Activated CD8-positive, alpha-beta T cell treated with anti-CD3 and anti-CD28 coated beads, Interleukin-2, amount 10 ng/mL, durations not matched to agents 7 days and 5 days (primary cell): ENCODE data around the gene CDH11. TPM values are rescaled to one million over a fixed set of nuclear protein-coding genes. Genes with fewer than 3 reads are reported as not detected.

Source experiments
- ATAC-seq: fragments of 150-1000 bp; cut with Tn5 transposase; one replicate; pipeline ENCODE4 v1.10.0; 2021; ENCODE audit warnings: moderate library complexity
- CTCF ChIA-PET: fragments of 350-600 bp; sonication (Branson Sonifier 250); formaldehyde crosslinking; loops from one replicate; lab custom pipeline; 2021; ENCODE audit warnings: antibody characterized with exemption; lab: Charles Lee
- POLR2A ChIA-PET: fragments of 350-600 bp; sonication (Branson Sonifier 250); formaldehyde crosslinking; loops from one replicate; lab custom pipeline; 2021; ENCODE audit warnings: antibody characterized with exemption; lab: Charles Lee
- DNase-seq: peaks from one replicate; pipeline ENCODE4 v3.0.0-alpha.2; 2020
- H3K27ac Mint-ChIP-seq: one replicate; pipeline ENCODE4 v1.8.0; 2021; ENCODE audit warnings: mild to moderate bottlenecking, mixed read lengths
- H3K27me3 Mint-ChIP-seq: one replicate; pipeline ENCODE4 v1.8.0; 2021; ENCODE audit warnings: low read depth, mixed read lengths
- H3K36me3 Mint-ChIP-seq: one replicate; pipeline ENCODE4 v1.8.0; 2021; ENCODE audit warnings: low read depth, mixed read lengths
- H3K4me1 Mint-ChIP-seq: one replicate; pipeline ENCODE4 v1.8.0; 2021; ENCODE audit warnings: low read depth, mixed read lengths
- H3K4me3 Mint-ChIP-seq: one replicate; pipeline ENCODE4 v1.8.0; 2021; ENCODE audit warnings: mild to moderate bottlenecking, mixed read lengths
- H3K9me3 Mint-ChIP-seq: one replicate; pipeline ENCODE4 v1.8.0; 2022; ENCODE audit warnings: mixed read lengths; ENCODE audit not compliant: insufficient read depth
- total RNA-seq, 2 experiments: library from RNA; stranded (reverse); gene quantifications; one replicate each; pipeline ENCODE4 v1.2.3, GENCODE V29; 2021

CDH11 gene
- total RNA-seq, 2 experiments from 2014 or later: not detected

DNA sequence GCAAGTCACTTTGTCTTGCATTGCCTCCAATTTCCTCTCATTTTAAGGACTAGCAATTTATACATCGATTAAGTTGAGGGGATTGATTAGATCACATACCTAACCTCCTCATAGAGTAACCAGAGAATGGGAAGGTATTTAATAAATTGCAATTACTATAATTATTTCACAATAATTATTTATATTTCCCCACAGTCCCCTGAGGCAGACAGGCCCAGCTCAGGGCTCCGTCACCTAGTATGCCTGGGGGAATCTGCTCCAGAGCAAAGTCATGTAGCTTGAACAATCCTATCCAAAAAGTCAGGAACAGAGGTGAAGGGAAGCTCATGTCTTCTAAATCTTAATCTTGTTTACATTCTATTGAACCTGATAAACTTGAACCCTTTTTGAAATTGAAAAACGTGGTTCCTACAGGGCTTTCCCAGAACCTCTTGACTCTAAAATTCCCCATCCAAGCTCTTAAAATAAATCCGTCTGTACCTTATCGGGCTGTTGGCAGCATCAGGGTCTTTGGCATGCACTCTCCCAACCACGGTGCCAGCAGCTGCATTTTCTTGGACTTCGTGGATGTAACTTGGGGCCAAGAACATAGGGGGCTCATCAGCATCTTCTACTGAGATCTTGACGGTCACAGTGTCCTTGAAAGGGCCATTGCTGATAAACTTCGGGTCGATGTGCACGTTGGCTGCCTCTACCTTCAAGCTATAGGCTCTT lies 140.1 kb downstream of the CDH11 start:
- Mint-ChIP-seq H3K4me3 (no peak overlapping the region), H3K4me1 (no peaks in the 10 kb centered on the region), H3K27ac (no peak overlapping the region), H3K27me3 (no peaks in the 10 kb centered on the region), H3K9me3 (no peaks in the 10 kb centered on the region), H3K36me3 (no peaks in the 10 kb centered on the region)
- POLR2A ChIA-PET: no interaction called here
- CTCF ChIA-PET: no interaction called here
- ATAC-seq (no peak), DNase-seq (no peak)

DNA sequence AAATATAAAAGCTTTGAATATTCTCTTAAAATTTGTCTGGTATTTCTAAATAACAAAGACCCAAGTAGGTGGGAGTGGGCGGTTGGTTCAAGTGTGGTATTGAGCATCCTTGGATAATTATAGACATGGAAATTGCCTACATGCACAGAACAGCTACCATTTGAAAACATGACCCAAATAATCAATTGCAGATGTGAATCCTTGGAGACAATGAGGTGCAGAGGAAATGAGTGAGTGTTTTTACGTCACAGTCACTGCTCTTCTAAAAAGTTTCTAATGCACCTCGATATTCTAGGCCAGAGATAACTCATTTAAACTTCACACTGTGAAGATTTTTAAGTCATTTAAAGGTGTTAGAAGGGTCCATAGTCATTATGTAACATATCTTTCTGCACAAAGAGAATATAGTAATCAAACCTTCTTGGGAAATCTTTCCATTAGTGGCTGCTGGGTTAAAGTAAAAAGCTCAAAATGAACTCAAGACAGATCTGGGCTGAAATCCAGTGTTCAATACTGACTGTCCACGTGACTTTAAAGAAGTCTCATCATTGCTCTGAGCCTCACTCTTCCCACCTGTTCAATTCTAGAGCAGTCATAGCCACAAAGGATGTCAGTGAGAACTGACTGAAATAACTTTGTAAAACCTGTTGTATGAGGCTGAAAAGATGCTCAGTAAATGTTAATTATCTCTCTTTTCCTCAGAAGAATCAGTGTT lies 144.5 kb downstream of the CDH11 start:
- DNase-seq (no peak), ATAC-seq (no peak)
- no peaks in the 10 kb centered on the region for H3K36me3 Mint-ChIP-seq
- CTCF ChIA-PET: no interaction called here
- H3K27ac Mint-ChIP-seq: no peak overlapping the region
- no peak overlapping the region for H3K4me3 Mint-ChIP-seq
- no peaks in the 10 kb centered on the region for H3K27me3 Mint-ChIP-seq
- POLR2A ChIA-PET: no interaction called here
- no peaks in the 10 kb centered on the region for H3K4me1 Mint-ChIP-seq
- no peaks in the 10 kb centered on the region for H3K9me3 Mint-ChIP-seq

DNA sequence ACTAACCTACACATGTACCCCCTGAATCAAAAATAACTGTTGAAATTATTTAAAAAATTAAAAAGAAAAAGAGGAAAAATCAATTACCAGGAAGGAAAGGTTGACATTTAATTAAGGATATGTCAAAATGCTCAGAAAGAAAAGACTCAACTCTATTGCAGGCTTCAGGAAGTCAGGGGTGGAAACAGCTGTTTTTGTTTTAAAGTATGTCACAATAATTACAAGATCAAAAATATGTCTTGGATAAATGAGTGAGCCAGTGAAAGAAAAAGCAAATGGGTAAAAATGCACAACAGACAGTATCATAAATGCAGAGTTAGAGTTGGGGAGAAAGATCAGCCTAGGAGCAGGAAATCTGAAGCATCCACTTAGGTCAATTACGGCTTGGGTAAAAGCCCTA lies 146.0 kb downstream of the CDH11 start:
- H3K4me1 Mint-ChIP-seq: no peaks in the 10 kb centered on the region
- H3K27ac Mint-ChIP-seq: no peak overlapping the region
- ATAC-seq: no peak
- POLR2A ChIA-PET: no interaction called here
- H3K9me3 Mint-ChIP-seq: no peaks in the 10 kb centered on the region
- no peak overlapping the region for H3K4me3 Mint-ChIP-seq
- H3K27me3 Mint-ChIP-seq: no peaks in the 10 kb centered on the region
- no peaks in the 10 kb centered on the region for H3K36me3 Mint-ChIP-seq
- DNase-seq: no peak
- CTCF ChIA-PET: no interaction called here

DNA sequence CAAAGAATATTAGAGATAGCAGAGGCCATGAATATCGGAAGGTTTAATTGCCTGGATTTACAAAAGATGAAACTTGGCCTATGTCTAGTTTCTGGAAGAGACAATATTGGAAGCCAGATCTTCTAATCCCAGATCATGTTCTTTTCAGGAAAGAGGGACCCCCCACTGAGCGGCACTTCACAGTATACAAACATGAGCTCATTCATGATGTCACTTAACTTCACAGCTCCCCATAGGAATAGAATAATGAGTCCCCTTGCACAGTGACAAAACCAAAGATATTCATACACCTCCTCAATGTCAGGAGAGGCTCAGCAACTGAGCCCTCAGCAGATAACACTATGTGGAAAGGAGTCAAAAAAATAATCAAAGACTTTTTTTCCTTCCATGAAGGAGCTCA lies 147.5 kb downstream of the CDH11 start:
- ChIA-PET POLR2A (no interaction called here), CTCF (no interaction called here)
- H3K36me3 Mint-ChIP-seq: no peaks in the 10 kb centered on the region
- H3K4me1 Mint-ChIP-seq: no peaks in the 10 kb centered on the region
- DNase-seq (no peak), ATAC-seq (no peak)
- H3K27me3 Mint-ChIP-seq: no peaks in the 10 kb centered on the region
- no peak overlapping the region for H3K27ac Mint-ChIP-seq
- H3K4me3 Mint-ChIP-seq: no peak overlapping the region
- no peaks in the 10 kb centered on the region for H3K9me3 Mint-ChIP-seq

DNA sequence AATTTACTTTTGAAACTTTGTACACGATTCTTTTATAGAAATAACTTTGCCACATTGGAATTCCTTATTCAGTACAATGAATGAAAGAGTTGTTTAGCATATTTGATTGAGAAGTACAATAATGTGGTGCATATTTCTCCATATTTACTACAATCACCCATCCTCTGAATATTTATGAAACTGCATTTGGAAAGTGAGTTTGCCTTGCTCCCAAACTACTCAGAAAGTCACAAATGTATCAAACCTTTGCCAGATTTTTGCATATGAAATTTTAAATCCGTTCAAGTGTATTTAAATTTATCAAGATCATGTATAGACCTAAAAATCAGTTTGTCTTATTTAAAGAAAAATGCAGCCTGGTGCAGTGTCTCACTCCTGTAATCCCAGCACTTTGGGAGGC lies 148.7 kb downstream of the CDH11 start:
- no peak overlapping the region for H3K4me3 Mint-ChIP-seq
- ATAC-seq (no peak), DNase-seq (no peak)
- H3K27me3 Mint-ChIP-seq: no peaks in the 10 kb centered on the region
- no peaks in the 10 kb centered on the region for H3K36me3 Mint-ChIP-seq
- H3K9me3 Mint-ChIP-seq: no peaks in the 10 kb centered on the region
- H3K4me1 Mint-ChIP-seq: no peaks in the 10 kb centered on the region
- H3K27ac Mint-ChIP-seq: no peak overlapping the region
- ChIA-PET POLR2A (no interaction called here), CTCF (no interaction called here)

DNA sequence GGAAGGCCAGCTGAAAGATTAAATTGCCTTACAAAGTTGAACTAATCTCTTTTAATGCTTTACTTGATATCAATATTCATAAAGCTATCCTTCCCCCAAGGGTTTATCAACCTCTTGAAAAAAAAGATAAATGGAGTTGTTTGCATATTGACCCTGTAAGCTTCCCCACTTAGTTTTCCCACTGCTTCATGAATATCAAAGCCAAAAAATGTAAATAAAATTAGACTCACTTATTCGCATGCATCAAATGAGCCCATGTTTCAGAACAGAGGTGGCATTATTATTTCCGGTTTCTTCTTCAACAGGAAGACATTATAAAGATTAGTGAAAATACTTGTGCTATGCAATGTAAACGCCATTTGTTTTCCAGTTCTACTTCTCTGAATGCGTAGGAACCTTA lies 150.7 kb downstream of the CDH11 start:
- Mint-ChIP-seq H3K9me3 (no peaks in the 10 kb centered on the region), H3K4me3 (no peak overlapping the region), H3K27me3 (no peaks in the 10 kb centered on the region), H3K4me1 (no peaks in the 10 kb centered on the region), H3K27ac (no peak overlapping the region), H3K36me3 (no peaks in the 10 kb centered on the region)
- CTCF ChIA-PET: no interaction called here
- DNase-seq: no peak
- POLR2A ChIA-PET: no interaction called here
- no peak for ATAC-seq

DNA sequence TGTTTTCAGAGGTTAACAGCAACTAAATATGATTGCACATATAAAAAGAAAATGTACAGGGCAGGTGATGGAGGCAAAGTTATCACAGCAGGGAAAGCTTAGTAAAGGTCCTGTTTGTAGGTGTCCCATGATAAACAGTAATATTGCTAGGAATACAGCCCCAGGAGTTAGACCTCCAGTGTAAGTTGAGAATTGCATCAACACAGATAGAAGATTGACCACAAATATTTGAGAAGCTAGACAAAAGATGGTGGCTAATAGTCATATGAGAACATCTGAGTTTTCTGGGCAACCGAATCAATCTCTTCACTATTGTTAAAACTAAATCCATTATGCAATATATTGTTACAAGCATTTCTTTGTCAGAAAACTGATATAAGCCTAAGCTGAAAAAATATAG lies 152.6 kb downstream of the CDH11 start:
- no peak overlapping the region for H3K4me3 Mint-ChIP-seq
- H3K4me1 Mint-ChIP-seq: no peaks in the 10 kb centered on the region
- no peaks in the 10 kb centered on the region for H3K9me3 Mint-ChIP-seq
- no peaks in the 10 kb centered on the region for H3K36me3 Mint-ChIP-seq
- DNase-seq (no peak), ATAC-seq (no peak)
- ChIA-PET CTCF (no interaction called here), POLR2A (no interaction called here)
- no peaks in the 10 kb centered on the region for H3K27me3 Mint-ChIP-seq
- no peak overlapping the region for H3K27ac Mint-ChIP-seq

DNA sequence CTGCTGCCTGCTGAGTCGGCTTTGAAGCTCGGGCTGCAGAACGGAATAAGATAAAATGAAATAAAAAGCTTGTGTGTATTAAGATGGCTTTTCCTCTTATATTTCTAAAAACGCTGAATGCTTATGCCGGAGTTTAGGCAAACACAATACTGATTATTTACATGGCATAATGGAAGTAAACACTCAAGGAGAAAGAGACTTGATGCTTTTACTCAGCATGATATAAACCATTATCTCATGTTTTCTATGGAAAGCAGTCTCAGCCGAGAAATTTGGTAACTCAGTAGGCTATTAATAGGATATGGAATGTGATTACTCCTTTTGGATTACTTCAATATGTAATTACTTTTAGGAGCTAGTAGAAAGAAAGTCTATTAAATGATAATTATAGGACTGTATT lies 153.3 kb downstream of the CDH11 start:
- DNase-seq: no peak
- no peaks in the 10 kb centered on the region for H3K9me3 Mint-ChIP-seq
- no peaks in the 10 kb centered on the region for H3K36me3 Mint-ChIP-seq
- H3K4me3 Mint-ChIP-seq: no peak overlapping the region
- POLR2A ChIA-PET: no interaction called here
- CTCF ChIA-PET: no interaction called here
- H3K27ac Mint-ChIP-seq: no peak overlapping the region
- H3K27me3 Mint-ChIP-seq: no peaks in the 10 kb centered on the region
- ATAC-seq: no peak
- no peaks in the 10 kb centered on the region for H3K4me1 Mint-ChIP-seq

DNA sequence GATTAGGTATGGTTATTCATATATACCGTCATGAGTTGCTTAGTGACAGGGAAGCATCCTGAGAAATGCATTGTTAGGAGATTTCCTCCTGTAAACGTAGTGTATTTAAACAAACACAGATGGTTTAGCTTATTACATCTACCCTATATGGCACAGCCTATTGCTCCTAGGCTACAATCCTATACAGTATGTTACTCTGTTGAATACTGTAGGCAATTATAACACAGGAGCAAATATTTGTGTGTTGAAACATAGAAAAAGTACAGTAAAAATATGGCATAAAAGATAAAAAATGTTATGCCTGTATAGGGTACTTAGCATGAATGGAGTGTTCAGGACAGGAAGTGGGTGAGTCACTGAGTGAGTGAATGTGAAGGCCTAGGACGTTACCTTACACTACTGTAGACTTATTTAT lies 157.7 kb downstream of the CDH11 start:
- ATAC-seq (no peak), DNase-seq (no peak)
- no peaks in the 10 kb centered on the region for H3K36me3 Mint-ChIP-seq
- H3K27me3 Mint-ChIP-seq: no peaks in the 10 kb centered on the region
- H3K4me1 Mint-ChIP-seq: no peaks in the 10 kb centered on the region
- no peak overlapping the region for H3K4me3 Mint-ChIP-seq
- no peaks in the 10 kb centered on the region for H3K9me3 Mint-ChIP-seq
- CTCF ChIA-PET: no interaction called here
- H3K27ac Mint-ChIP-seq: no peak overlapping the region
- POLR2A ChIA-PET: no interaction called here

DNA sequence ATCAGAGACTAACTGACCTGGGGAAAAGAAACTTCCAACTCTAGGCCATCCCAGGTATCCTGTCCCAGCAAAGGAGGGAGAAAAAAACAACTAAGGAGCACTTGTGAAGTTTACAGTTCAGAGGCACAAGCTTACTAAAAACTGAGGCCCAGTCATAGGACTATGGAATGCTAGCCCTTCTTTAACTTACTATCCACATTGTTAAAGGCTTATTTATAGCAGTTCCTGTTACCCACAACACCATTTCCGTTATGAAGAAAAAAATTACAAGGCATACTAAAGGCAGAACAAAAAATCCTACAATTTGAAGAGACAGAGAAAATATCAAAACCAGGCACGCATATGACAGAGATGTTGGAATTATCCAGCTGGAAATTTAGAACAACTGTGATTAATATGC lies 159.1 kb downstream of the CDH11 start:
- no peaks in the 10 kb centered on the region for H3K4me1 Mint-ChIP-seq
- H3K27me3 Mint-ChIP-seq: no peaks in the 10 kb centered on the region
- no peaks in the 10 kb centered on the region for H3K36me3 Mint-ChIP-seq
- POLR2A ChIA-PET: no interaction called here
- DNase-seq: no peak
- CTCF ChIA-PET: no interaction called here
- no peak for ATAC-seq
- H3K4me3 Mint-ChIP-seq: no peak overlapping the region
- H3K9me3 Mint-ChIP-seq: no peaks in the 10 kb centered on the region
- H3K27ac Mint-ChIP-seq: no peak overlapping the region

DNA sequence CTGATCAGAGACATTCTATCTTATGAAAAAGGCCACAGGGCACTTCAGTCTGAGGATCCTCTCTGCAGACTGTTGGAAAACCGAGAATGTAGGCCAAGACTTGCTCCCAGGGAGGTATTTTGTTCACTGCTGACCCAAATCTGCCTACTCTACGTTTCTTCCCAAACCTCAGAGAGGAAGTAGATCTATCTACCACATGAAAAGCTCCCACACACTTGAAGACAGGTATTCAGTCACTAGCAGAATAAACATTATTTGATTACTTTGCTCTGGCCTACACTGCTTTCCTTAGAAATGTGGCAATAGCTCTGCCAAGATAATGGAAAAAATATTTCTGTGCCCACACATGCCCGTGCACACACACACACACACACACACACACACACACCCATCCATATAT lies 164.6 kb downstream of the CDH11 start:
- no peaks in the 10 kb centered on the region for H3K36me3 Mint-ChIP-seq
- H3K4me1 Mint-ChIP-seq: no peaks in the 10 kb centered on the region
- CTCF ChIA-PET: no interaction called here
- no peaks in the 10 kb centered on the region for H3K27me3 Mint-ChIP-seq
- ATAC-seq (no peak), DNase-seq (no peak)
- no peak overlapping the region for H3K27ac Mint-ChIP-seq
- POLR2A ChIA-PET: no interaction called here
- no peaks in the 10 kb centered on the region for H3K9me3 Mint-ChIP-seq
- no peak overlapping the region for H3K4me3 Mint-ChIP-seq

DNA sequence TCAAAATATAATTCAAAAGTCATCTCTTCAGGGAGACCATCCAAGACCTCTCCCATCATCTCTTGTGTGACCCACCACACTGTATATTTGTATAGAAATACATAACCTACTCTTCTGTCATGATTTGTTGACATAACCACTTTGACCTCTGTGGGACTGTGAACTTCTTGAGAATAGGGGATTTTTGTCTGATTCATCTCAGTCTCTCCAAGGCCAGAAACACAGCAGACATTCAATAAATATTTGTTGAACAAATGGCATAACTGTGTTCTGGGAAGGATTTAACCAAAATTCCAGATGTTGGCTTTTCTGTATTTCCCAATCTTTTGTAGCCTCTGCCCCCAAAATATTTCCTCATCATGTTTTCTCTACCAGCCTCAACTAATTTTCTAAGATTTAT lies 169.7 kb downstream of the CDH11 start:
- DNase-seq (no peak), ATAC-seq (no peak)
- H3K4me1 Mint-ChIP-seq: no peaks in the 10 kb centered on the region
- POLR2A ChIA-PET: no interaction called here
- H3K36me3 Mint-ChIP-seq: no peaks in the 10 kb centered on the region
- H3K4me3 Mint-ChIP-seq: no peak overlapping the region
- no peak overlapping the region for H3K27ac Mint-ChIP-seq
- peaks cover 4% of the 10 kb centered on the region for H3K9me3 Mint-ChIP-seq
- CTCF ChIA-PET: no interaction called here
- no peaks in the 10 kb centered on the region for H3K27me3 Mint-ChIP-seq
